Ascending aorta (tissue), 2 donors: Measurements from ENCODE around the gene SLC8A2. TPM values are rescaled to one million over a fixed set of nuclear protein-coding genes. Genes with fewer than 3 reads are reported as not detected.

Experiments
- DNase-seq, 2 donors: peaks; one replicate each; pipeline ENCODE4 v3.0.0-alpha.2; 2019; ENCODE audit warnings: low spot score in 2 of 2
- H3K27ac ChIP-seq, 2 donors: fragments of 200-600 bp; sonication (generic); one replicate each; pipeline ENCODE4 v1.5.1; 2016 to 2017; ENCODE audit warnings: mild to moderate bottlenecking in 1 of 2
- H3K27me3 ChIP-seq: fragments of 200-600 bp; sonication (generic); one replicate; pipeline ENCODE4 v1.5.1; 2017
- H3K36me3 ChIP-seq, 2 donors: fragments of 200-600 bp; sonication (generic); one replicate each; pipeline ENCODE4 v1.5.1; 2016
- H3K4me1 ChIP-seq, 2 donors: fragments of 200-600 bp; sonication (generic); one replicate each; pipeline ENCODE4 v1.5.1; 2016 to 2017; ENCODE audit warnings: mild to moderate bottlenecking in 1 of 2
- H3K4me3 ChIP-seq, 2 donors: fragments of 200-600 bp; sonication (generic); one replicate each; pipeline ENCODE4 v1.5.1; 2016 to 2017; ENCODE audit warnings: mild to moderate bottlenecking in 1 of 2
- H3K9me3 ChIP-seq, 2 donors: fragments of 200-600 bp; sonication (generic); one replicate each; pipeline ENCODE4 v1.5.1; 2016
- CTCF ChIP-seq, 3 experiments: fragments of 200-600 bp in 2 of 3; fragments of 450-650 bp in 1 of 3; sonication (generic) in 2 of 3; IDR thresholded peaks; one replicate each; pipeline ENCODE4 v1.5.1; 2016 to 2019; ENCODE audit warnings: antibody characterized with exemption in 3 of 3, mild to moderate bottlenecking in 1 of 3, moderate library complexity in 1 of 3
- intact Hi-C: fragments of 100-400 bp; cut with DNase I; formaldehyde crosslinking; loops from one replicate; pipeline ENCODE4 v1.15.1; 2023
- total RNA-seq: library from RNA; depleted of rRNA; stranded (reverse); fragments of >200 nt; gene quantifications from one replicate; pipeline ENCODE4 v1.1.0, GENCODE V29; 2016

SLC8A2 gene
- total RNA-seq, 1 donor from 2014 or later: not detected

GRCh38 chr19:47507924-47508553 is 36.3 kb upstream of the SLC8A2 start:
- H3K9me3 ChIP-seq: no peaks in the 10 kb centered on the region
- no peak overlapping the region for H3K4me3 ChIP-seq
- TF ChIP-seq CTCF (IDR thresholded peaks at IDR 0.05): no peak
- intact Hi-C loops: no loop called here
- peaks cover 11 to 15% of the 10 kb centered on the region in 2 donors for H3K36me3 ChIP-seq
- no peaks in the 10 kb centered on the region for H3K27me3 ChIP-seq
- DNase-seq: no peak
- no peak overlapping the region for H3K27ac ChIP-seq
- H3K4me1 ChIP-seq: peaks cover 26 to 52% of the 10 kb centered on the region in 2 donors

- Histone ChIP-seq H3K4me1 (peaks cover 18 to 44% of the 10 kb centered on the region in 2 donors), H3K4me3 (no peak overlapping the region), H3K36me3 (peaks cover 20 to 23% of the 10 kb centered on the region in 2 donors), H3K27me3 (no peaks in the 10 kb centered on the region), H3K9me3 (no peaks in the 10 kb centered on the region), H3K27ac (no peak overlapping the region)
- TF ChIP-seq CTCF (IDR thresholded peaks at IDR 0.05): no peak
- intact Hi-C loops: no loop called here
- DNase-seq: no peak
These were observed 35.3 kb upstream of the SLC8A2 start for GRCh38 chr19:47507012-47507411.

GRCh38 chr19:47506459-47506858 is 34.8 kb upstream of the SLC8A2 start:
- peaks cover 25 to 27% of the 10 kb centered on the region in 2 donors for H3K36me3 ChIP-seq
- intact Hi-C loops: no loop called here
- H3K4me3 ChIP-seq: no peak overlapping the region
- no peaks in the 10 kb centered on the region for H3K9me3 ChIP-seq
- DNase-seq: no peak
- TF ChIP-seq CTCF (IDR thresholded peaks at IDR 0.05): no peak
- no peaks in the 10 kb centered on the region for H3K27me3 ChIP-seq
- H3K4me1 ChIP-seq: peaks cover 15 to 39% of the 10 kb centered on the region in 2 donors
- no peak overlapping the region for H3K27ac ChIP-seq

- Histone ChIP-seq H3K27ac (no peak overlapping the region), H3K4me1 (peaks cover 5 to 29% of the 10 kb centered on the region in 2 donors), H3K27me3 (no peaks in the 10 kb centered on the region), H3K36me3 (peaks cover 34 to 37% of the 10 kb centered on the region in 2 donors), H3K9me3 (no peaks in the 10 kb centered on the region), H3K4me3 (no peak overlapping the region)
- TF ChIP-seq CTCF (IDR thresholded peaks at IDR 0.05): no peak
- DNase-seq: no peak
- intact Hi-C loops: no loop called here
These were observed 33.8 kb upstream of the SLC8A2 start for GRCh38 chr19:47505506-47505905.

- Histone ChIP-seq H3K36me3 (peaks cover 51 to 53% of the 10 kb centered on the region in 2 donors), H3K27me3 (no peaks in the 10 kb centered on the region)
These were observed 32.1 kb upstream of the SLC8A2 start for GRCh38 chr19:47503826-47504150.

More at GRCh38 chr19:47503826-47504150, 32.1 kb upstream of the SLC8A2 start:
- TF ChIP-seq CTCF (IDR thresholded peaks at IDR 0.05): no peak
- H3K9me3 ChIP-seq: no peaks in the 10 kb centered on the region
- peaks cover 0 to 13% of the 10 kb centered on the region in 2 donors for H3K4me1 ChIP-seq
- no peak overlapping the region for H3K27ac ChIP-seq
- no peak for DNase-seq
- intact Hi-C loops: no loop called here
- H3K4me3 ChIP-seq: no peak overlapping the region
